Posterior vena cava (tissue), 2 donors: ENCODE measurements around the gene SPHK2. TPM values are rescaled to one million over a fixed set of nuclear protein-coding genes. Genes with fewer than 3 reads are reported as not detected.

Experiments used
- DNase-seq: peaks from one replicate; pipeline ENCODE4 v3.0.0-alpha.2; 2020; ENCODE audit warnings: low spot score
- intact Hi-C, 2 donors: fragments of 100-400 bp; cut with DNase I; formaldehyde crosslinking; loops; one replicate each; pipeline versions ENCODE4 v1.14.1 to v1.14.2; 2022 to 2023
- total RNA-seq, 2 donors: library from RNA; stranded (reverse); fragmentation: NEBNext Ultra II Directional; extraction: Animal tissue kit (Norgen Biotek cat#: 25700); gene quantifications; one replicate each; pipeline ENCODE4 v1.2.1, GENCODE V29; 2021
- donor health status: DM: yes; HTN: yes; CAD: no.
- donor health status: DM: yes; HTN: yes; CAD: no.

Gene SPHK2
- total RNA-seq, 2 donors from 2014 or later: 8.5 to 12.1 TPM

DNA sequence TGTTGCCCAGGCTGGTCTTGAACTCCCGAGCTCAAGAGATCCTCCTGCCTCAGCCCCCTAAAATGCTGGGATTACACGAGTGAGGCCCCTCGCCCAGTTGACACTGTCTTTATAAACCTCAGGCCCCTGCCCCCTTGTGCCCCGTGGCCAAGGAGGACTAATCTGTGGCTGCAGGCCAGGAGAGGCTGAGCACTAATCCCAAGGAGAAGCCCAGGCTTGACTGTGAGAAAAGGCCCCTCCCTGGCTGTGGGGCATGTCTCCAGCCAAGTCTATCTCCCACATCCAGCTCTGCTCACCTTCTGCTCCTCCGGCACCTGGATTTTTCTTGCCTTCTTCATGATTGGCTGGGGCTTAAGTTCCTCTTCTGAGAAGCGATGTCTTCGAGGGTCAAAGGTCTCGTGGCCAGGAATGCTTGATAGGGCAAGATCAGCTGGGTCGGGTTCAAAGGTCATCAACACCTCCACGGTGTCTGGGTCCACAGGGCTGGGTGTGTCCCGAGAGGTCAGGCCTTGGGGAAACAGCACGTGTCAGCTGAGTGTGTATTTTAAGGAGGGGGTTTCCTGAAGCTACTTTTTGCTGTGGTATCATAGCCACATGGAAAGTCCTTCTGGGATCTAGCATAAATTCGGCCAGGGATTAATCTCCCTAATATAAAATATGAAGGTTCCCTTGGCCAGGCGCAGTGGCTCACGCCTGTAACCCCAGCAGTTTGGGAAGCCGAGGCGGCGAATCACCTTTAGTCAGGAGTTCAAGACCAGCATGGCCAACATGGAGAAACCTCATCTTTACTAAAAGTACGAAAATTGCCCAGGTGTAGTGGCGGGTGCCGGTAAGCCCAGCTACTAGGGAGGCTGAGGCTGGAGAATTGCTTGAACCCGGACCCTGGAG is 14.1 kb downstream of the SPHK2 start:
- no peak for DNase-seq
- intact Hi-C loops: no loop called here

DNA sequence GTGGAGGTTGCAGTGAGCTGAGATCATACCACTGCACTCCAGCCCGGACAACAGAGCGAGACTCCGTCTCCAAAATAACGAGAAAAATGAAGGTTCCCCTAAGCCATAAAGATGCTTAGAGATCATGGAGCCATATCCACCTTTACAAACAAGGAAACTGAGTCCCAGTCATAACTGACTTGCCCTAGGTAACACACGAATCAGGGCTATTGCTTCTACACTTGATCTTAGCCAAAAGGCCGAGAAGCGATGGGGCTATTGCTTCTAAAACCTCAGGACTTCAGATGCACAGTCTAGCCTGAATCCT is 14.7 kb downstream of the SPHK2 start:
- DNase-seq: no peak
- intact Hi-C loops: no loop called here

DNA sequence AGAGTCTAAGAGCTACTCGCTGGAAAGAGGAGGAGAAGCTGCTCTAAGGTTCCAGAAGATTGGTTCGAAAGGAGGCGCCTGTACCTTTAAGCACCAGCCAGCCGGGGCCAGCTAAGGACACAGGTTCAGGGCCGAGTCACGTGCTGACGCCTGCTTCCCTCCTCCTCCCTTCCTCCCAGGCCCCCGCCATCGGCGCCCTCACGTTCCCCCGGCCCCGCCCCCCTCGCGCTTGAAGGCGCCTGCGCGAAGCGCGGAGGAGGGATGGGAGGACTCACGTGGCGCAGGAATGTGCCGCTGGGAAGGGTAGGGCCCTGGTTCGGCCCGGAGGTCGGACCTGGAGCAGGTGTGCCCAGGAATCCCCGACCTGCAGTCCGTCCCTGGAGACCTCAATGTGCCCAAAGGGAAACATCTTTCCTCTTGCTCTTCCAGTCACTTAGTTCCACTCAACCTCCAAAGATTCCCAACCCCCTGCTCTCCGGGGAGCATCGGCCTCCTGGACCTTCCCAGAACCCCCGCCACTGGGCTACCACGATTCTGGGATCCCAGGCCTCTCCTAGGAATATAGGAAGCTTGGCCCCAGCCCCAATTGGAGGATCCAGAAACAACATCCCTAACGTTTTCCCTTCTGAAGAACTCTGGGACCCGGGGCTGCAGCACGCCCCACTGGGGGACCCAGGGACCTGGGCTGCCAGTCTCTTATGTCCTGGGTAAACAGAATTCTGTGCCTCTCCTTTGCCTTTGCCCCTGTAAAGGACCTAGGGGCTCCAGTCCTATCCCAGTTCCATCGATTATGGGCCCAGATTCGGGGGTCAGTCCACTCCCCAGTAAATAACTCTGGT is 15.3 kb downstream of the SPHK2 start:
- peak; percentile 99 for DNase-seq
- intact Hi-C loops: no loop called here

DNA sequence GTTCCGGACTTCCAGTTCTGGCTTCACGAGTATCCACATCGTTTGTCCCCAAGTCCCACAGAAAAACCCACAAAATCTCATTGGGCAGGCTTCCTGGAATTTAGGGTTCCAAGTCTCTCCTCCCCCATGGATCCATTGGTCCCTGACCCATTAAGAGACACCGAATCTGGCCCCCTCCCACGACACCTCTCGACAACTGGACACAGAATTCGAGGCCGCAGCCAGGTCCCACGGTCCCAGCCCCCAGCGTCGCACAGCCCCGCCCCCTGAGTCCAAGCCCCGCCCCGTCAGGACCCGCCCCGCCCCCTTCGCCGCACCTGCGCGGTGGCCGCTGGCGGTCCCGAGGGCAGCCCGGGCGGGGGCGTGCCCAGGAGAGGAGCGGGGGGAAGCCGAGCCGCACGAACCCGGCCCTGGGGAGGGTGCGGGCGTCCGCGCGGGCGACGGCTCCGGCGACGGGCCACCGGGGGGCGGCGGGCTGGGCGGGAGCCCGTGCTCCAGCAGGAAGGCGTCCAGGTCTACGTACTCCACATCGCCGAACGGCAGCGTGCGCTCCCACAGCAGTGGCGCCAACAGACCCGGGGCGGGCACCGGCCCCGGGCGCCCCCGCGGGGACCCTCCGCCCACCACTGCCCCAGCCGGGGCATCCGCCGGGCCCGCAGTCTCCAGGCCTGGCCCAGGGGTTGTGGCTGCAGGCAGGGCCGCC is 16.1 kb downstream of the SPHK2 start:
- peak; percentile 87 for DNase-seq
- intact Hi-C loops: no loop called here

DNA sequence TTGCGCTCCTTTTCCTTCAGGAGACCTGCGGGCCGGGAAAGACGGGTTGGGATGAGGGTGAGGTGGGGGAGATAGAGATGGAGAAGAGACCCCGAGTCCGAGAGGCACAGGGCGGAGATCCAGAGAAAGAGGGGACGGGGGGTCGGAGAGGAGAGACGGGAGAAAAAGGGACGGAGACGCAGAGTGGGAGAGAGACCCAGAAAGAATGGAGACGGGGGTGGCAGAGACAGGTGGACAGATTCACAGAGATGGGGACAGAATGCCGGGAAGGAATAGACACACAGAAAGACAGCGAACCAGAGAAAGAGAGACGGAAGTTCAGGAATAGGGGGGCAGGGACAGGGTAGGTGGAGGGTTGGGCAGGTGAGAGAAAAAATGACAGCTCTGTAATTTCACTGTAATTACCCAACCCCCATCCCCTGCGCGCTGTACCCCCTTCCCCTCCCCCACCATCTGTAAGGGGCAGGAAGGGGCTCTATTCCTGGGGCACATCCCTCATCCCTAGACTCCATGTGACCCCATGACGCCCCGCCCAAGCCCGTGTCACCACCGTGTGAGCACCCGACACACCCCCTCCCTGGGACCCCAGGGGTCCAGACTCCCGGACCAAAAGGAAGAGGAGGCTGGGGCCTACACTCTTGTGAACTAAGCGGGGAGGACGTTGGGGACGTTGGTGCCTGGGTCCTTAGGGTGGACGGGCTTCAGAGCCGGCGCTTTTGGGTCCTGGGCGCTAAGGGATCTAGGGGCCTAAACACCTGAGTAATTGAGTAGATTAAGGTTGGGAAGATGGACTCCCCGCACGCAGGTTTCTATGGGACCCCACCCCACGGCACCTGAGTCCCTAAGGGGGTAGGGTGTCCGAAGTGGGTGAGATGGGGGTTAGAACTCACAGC is 16.9 kb downstream of the SPHK2 start:
- intact Hi-C loops: no loop called here
- peak; percentile 85 for DNase-seq

DNA sequence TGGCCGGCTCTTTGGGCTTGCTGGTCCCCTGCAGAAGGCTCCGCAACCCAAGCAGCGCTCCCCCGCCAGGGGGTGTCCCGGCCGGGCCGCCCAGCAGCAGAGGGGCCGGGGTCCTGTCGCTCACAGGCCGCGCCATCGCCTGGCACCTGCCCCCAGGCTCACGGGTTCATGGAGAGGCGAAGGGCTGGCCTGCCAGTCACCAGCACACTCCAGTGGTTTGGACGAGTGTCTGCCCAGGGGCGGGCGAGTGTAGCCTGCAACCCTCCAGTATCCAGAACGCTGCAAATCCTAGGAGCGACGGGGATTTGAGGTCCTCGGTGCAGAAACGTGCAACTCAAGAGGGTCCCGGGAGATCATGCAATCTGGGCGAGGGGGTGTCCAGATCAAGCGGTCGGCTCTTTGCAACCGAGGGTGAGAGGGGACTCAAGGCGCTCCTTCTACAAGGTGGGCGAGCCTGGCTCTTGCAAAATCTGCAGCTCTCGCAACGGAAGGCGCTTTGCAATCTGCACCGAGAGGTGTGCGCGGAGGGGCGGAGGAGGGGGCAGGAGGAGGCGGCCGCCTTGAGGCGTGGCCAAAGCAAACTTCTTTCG is 17.6 kb downstream of the SPHK2 start, which contains the start of gene DBP:
Gene DBP, minus strand, starts transcription at position 521 of the 590 bp plus-strand sequence. Its CDS starts 385 bp downstream, at position 136.
- intact Hi-C loops: no loop called here

DNA sequence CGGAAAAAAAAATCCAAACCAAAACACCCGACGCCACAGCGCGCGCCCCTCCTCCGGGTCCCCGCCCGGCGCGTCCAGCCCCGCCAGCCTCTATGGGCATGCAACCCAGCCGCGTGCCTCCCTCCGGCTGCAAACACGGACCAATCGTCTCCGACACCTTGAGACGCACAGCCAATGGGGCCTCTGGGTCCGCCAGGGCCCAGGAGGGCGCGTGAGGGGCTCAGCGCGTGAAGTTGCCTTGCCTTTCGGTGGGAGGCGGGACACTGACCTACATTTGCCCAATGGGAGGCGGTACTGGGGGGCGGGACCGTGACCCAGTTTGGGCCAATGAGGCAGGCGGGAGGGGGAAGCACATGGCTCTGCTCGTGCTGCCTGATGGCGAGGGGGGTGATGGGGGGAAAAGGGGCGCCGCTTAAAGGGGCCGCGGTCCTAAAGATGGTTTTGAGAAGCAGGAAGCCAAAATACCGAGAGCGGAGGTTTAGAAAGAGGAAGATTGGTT is 18.2 kb downstream of the SPHK2 start:
- DNase-seq: peak; percentile 99
- intact Hi-C loops: no loop called here

More for the DNA sequence above, 17.6 kb downstream of the SPHK2 start, which contains the start of gene DBP:
- DNase-seq: peak; percentile 87

DNA sequence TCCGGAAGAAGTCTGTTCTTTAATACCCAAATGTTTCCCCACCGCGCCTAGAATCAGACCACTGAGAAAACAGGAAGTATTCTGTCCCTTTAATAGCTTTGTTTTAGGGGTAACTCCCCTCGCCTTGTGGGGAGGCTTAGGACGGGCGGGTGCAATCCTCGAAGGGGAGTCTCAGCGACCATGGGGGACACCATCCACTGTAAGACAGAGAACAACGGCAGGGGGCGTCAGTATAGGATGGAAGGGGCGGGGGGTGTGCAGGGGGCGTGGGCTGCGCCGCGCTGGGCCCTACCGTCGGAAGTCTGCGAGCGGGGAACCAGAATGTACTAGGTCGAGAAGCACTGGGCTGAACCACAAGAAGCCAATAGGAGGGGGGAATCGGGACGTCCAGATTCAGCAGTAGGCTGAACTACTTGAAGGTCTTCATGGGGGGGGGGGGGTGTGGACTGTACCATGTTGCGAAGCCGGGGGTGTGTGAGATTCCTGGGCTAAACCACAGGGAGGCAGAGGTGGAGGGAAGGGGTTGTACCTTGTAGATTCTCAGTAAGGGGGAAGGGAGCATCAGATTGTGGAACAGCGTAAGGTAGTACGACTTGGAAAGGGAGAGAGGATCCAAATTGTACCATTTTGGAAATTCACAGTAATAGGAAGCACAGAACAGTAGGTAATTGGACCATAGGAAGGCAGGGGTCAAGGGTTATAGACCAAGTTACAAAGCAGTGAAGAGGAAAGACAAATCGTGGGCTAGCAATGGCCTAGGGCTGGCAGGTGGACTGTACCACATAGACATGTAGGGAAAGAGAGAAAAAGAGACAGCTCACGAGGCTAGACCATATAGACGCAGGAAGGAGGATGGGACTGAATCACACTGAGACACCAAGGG is 18.9 kb downstream of the SPHK2 start:
- DNase-seq: peak; percentile 91

DNA sequence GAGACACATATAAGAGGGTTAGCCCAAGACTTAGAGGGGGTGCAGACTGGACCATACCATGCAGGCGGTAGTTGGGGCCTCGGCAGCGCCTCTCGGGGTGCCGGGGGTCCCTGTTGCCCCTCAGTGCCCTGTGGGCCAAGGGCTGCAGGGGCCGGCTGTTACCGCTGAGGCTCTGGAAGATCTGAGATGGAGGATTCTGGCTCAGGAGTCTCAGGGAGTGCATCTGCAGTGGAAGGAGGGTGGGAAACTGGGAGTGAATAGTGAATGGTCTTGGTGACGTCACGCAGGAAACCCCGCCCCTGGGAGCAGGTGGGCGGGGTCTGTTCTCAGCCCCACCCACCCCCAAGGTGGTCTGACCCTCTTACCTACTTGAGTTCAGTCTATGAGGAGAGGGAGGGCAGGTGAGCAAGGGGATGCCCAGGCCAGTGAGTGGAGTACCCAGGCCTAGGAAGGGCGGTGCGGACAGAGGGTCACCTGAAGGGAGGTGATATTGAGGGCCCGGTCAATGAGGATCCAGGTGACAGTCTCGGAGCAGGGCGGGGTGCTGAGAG is 19.6 kb downstream of the SPHK2 start:
- DNase-seq: peak; percentile 83
- intact Hi-C loops: no loop called here

More for the DNA sequence above, 18.9 kb downstream of the SPHK2 start:
- intact Hi-C loops: no loop called here

DNA sequence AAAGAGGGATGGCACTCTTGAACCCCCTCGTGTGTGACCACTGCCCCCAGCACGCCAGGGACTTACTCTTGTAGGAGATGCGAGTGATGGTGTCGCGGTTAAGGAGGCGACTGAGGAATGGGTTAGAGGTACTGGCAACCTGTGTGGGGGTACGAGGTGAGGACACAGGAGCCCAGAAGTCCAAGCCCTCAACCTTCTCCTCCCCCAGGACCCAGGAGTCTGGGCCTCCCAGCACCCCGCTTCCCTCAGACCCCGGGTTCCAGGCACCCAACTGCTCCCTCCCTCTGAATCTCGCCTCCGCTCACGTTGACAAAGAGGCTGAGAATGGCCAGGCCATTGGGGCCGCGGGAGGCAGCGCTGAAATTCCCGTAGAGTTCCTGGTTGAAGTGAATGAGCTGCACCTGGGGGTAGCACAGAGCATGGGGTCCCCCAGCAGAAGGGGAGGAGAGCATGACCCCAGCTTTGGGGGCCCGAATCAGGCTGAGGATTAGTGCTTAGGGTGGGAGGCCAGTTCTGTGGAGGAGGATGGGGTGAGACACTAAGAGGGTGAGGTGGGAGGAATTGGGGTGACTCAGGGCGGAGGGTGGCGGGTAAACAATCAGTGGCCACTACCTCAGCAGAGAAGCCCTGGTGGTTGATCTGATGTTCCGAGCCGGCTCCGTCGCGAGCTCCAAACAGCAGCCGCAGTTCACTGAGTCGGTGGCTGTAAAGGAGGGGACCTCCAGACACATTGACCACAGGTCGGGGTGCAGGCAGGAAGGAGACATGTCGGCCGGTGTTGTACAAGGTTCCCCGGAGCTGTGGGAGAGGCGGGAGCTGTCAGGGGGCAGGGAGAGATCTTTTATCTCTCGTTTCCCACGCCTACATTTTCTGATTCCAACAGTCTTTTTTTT is 20.4 kb downstream of the SPHK2 start:
- DNase-seq: no peak
- intact Hi-C loops: loop anchor here (5.0 to 10.0 kb wide), 2 partner anchors 195 to 348 kb away; partner anchors contain the start of gene HSD17B14 (in 1 of the 2)

DNA sequence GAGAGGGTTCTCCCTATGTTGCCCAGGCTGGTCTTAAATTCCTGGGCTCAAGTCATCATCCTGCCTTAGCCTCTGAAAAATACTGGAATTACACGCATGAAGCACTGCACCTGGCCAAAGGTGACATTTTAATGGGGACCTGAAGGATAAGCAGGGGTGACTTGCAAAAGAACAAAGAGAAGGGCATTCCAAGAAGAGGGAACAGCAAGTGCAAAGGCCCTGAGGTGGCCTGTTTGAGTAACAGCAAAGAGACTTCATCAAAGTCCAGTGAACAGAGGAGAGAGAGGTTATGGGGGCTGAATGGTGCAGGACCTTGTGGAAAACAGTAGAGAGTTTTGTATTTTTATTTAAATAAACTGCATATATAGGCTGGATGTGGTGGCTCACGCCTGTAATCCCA is 22.5 kb downstream of the SPHK2 start:
- DNase-seq: no peak
- intact Hi-C loops: loop anchor here (5.0 to 10.0 kb wide), 2 partner anchors 193 to 345 kb away; partner anchors contain the start of gene HSD17B14 (in 1 of the 2)

DNA sequence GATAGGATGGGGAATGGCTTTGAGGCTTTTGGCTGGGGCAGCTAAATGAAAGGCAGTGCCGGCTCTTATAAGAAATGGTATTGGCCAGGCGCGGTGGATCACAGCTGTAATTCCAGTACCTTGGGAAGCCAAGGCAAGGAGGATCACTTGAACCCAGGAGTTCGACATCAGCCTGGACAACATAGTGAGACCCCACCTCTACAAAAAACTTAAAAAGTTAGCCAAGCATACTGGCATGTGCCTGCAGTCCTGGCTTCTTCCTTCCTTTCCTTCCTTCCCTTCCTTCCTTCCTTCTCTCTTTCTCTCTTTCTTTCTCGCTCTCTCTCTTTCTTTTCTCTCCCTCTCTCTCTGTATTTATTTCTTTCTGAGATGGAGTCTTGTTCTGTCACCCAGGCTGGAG is 23.6 kb downstream of the SPHK2 start:
- DNase-seq: no peak
- intact Hi-C loops: loop anchor here (5.0 to 10.0 kb wide), 2 partner anchors 192 to 344 kb away; partner anchors contain the start of gene HSD17B14 (in 1 of the 2)

DNA sequence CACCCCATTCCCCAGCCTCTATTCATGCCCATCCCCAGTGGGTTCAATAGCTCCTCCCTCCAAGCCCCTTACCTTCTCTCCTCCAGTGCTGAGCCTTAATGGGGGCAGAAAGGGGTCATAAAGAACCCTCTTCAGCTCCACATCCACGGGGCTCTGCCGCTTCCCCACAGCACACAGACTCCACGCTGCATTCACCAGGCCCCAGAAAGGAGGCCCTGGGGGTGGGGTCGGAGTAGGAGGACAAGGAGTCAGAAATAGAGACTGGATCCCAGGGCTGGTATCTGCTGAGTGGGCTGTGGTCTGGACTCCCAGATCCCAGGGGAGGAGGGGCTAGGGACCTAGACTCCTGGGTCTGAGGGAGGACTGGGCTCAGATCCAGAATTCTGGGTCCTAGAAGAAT is 25.0 kb downstream of the SPHK2 start:
- no peak for DNase-seq
- intact Hi-C loops: loop anchor here (5.0 to 10.0 kb wide), 2 partner anchors 190 to 343 kb away; partner anchors contain the start of gene HSD17B14 (in 1 of the 2)

DNA sequence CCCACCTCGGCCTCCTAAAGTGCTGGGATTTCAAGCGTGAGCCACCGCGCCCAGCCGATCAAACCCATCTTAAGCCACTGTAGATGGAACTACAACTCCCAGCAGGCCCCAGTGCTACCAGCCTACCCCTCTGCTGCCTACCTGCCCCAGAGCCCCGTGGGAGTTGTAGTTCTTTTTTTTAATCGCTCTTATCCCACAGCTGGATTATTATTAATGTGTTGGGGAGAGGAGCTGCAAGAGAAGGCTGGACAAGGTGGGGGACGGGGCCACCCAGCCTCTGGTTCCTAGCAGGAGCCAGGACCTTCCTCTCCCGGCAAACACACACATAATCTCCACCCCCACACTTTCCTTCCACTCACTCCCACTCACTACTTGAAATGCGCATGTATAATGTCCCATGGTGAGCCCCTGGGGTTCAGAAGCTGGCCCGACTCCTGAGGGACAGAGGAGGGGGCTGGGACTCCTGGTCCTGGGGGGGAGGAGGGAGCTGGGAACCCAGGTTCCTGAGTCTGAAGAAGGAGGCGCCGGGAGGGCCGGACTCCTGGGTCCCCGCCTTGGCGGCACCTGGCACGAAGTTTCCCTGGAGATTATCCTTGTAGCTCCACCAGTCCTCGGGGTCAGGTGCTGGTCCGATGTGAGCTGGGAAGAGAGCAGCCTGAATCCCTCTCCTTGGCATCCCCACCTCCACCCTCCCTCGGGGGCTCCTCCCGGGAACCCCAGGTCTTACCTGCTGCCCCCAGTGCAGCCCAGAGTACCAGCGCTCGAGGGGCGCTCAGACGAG is 25.7 kb downstream of the SPHK2 start:
- intact Hi-C loops: loop anchor here (5.0 to 10.0 kb wide), 2 partner anchors 190 to 342 kb away; partner anchors contain the start of gene HSD17B14 (in 1 of the 2)
- DNase-seq: peak; percentile 91

DNA sequence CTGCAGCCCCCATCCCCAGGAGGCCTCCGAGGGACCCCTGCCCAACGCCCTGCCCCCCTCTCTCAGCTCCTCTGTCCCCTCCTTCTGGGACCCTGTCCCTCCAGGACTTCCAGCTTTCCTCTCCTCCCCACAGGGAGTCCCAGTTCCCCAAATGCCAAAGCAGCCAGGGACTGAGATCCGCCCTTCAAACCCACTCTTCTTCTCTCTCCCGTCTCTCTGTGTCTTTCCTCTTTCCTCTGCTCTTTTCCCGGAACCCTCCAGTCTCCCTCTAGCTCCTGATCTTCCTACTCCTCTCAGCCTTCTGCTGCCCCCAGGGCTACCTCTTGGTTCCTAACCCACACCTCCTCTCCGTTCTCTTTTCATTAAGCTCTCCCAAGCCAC is 26.3 kb downstream of the SPHK2 start:
- intact Hi-C loops: loop anchor here in 1 of 2 donors (10.0 kb wide), 1 partner anchor 189 kb away; the partner anchor contains the start of gene HSD17B14

More for the DNA sequence above, 26.3 kb downstream of the SPHK2 start:
- peak; percentile 79 for DNase-seq
